ENCODE results near the gene IL34.

Gene IL34

DNA sequence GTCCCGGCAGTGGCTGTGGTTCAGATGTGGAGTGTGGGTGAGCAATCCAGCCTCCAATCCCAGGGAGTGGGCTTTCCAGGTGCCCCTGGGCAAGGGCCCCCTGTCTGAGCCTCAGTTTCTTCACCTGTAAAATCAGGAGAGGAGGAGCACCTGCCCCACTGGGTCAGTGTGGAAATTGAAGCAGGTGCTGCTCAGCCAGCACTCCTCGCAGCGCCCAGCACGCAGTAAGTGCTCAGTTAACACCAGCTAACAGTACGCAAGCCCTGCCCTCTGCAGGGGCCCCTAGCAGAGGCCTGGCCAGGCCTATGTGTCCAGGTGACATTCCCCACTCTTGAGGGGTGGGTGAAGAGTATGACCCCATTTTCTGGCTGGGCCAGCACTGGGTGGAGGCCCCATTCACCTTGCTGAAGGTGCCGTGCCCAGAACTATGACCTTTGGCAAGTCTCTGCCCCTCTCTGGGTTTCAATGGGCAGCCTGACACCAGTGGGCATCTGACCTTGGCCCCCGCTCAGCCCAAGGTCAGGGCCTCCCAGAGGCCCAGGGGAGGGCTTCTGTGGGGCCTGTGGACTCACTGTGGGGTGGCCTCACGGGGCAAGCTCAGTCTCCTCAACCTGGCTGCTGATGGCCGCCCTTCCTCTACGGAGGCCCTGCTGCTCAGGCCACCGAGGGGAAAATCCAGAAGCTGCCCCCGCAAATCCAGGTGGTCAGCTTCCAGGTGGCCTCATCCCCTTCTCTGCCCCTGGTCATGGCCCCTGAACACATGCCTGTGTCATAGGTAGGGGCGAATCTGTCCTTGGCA is 37.0 kb downstream of the IL34 start:
- TF ChIP-seq, protein P1, sequence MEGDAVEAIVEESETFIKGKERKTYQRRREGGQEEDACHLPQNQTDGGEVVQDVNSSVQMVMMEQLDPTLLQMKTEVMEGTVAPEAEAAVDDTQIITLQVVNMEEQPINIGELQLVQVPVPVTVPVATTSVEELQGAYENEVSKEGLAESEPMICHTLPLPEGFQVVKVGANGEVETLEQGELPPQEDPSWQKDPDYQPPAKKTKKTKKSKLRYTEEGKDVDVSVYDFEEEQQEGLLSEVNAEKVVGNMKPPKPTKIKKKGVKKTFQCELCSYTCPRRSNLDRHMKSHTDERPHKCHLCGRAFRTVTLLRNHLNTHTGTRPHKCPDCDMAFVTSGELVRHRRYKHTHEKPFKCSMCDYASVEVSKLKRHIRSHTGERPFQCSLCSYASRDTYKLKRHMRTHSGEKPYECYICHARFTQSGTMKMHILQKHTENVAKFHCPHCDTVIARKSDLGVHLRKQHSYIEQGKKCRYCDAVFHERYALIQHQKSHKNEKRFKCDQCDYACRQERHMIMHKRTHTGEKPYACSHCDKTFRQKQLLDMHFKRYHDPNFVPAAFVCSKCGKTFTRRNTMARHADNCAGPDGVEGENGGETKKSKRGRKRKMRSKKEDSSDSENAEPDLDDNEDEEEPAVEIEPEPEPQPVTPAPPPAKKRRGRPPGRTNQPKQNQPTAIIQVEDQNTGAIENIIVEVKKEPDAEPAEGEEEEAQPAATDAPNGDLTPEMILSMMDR (IDR thresholded peaks at IDR 0.05; ENCODE audit: insufficient read depth, low read depth, low read length, missing control alignments): no peak
- H3K4me3 ChIP-seq (ENCODE audit: low read depth, low read length): no peak overlapping the region
- DNase-seq (ENCODE audit: low read depth): no peak

DNA sequence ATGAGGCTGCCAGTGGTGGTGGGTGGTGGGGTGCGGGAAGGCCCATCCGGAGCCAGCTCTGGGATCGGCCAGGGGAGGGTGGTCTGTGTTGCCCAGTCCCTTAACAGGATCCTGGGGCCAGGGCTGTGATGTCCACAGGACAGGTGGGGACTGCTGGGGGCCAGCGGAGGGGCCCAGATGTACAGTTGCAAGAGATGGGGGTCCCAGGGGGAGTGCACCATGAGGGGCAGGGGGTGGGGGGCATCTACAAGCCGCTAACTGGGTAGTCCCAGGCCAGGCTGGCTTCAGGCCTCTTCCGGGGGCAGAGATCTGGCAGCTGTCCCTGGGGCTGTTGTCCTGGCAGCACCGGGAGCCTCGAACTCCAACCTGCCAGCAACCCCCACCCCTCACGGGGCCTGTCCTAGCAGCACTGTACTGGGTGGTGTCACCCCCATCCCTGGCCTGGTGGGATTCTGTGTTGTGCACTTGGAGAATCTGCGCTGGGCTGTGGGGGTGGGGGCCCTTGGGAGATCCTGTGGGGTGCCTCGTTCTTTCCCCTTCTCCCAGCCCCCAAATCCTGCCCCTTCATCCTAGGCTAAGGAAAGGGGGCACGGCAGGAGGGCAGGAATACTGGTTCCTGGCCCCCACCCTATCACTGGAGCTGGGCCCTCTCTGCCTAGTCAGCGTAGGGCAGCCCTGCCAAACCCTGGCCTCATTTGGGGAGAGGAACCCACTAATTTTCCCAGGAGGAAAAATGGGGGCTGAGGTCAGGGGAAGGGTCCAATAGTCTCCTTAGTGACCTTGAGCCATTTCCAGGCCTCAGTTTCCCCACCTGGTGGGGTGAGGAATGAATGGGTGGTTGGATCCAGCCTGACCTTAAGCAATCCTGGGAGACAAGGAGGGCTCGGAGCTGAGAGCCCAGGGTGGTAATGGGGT is 38.0 kb downstream of the IL34 start:
- H3K4me3 ChIP-seq (ENCODE audit: low read depth, low read length): no peak overlapping the region
- TF ChIP-seq, protein P1 (IDR thresholded peaks at IDR 0.05; ENCODE audit: insufficient read depth, low read depth, low read length, missing control alignments): no peak
- no peak for DNase-seq (ENCODE audit: low read depth)

GRCh38 chr16:70685061-70685937 is 38.9 kb downstream of the IL34 start:
- no peak overlapping the region for H3K4me3 ChIP-seq (ENCODE audit: low read depth, low read length)

GRCh38 chr16:70685938-70686375 is 39.6 kb downstream of the IL34 start, which contains the start of gene MTSS2:
MTSS2 (minus strand) TSS chr16:70686053; CDS start chr16:70685791, 262 bp downstream.
- no peak within 1 kb of the TSS for H3K4me3 ChIP-seq (ENCODE audit: low read depth, low read length)
- no peak for DNase-seq (ENCODE audit: low read depth)
- TF ChIP-seq, protein P1 (IDR thresholded peaks at IDR 0.05; ENCODE audit: insufficient read depth, low read depth, low read length, missing control alignments): no peak

More at GRCh38 chr16:70685061-70685937, 38.9 kb downstream of the IL34 start:
- TF ChIP-seq, protein P1 (IDR thresholded peaks at IDR 0.05; ENCODE audit: insufficient read depth, low read depth, low read length, missing control alignments): no peak
- DNase-seq (ENCODE audit: low read depth): no peak

DNA sequence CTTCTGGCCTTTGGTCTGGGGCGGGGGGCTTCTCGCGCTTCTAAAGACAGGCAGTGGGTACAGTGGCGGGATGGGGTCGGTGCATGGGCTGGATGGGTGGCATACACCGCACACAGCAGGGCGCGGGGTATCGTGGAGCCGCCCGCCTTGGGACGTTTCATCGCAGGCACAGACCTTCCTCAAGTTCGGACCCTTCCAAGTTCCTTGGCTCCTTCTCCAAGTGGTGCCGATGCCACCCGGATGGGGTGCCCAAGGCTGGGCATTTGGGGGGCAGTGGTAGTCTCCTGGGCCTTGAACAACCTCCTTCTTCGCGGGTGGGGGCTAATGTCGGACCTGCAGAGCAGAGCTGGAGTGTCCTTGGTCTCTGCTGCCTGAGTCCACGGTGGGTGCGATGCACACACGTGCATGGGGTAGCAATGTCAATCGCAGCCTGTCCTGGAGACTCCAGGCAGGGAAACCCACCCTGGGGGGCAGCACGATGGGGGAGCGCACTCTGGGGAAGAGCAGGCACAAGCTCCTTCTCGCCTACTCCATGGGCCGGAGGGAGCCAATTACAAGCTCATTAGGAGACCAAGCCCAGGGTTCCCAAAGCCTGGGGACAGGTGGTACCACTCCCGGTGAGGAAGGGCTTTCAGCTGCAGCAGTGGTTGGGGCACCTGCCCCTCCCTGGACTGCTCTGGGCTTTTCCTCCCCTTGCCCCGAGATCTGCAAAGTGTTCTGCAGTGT is 40.2 kb downstream of the IL34 start:
- TF ChIP-seq, protein P1 (IDR thresholded peaks at IDR 0.05; ENCODE audit: insufficient read depth, low read depth, low read length, missing control alignments): no peak
- DNase-seq (ENCODE audit: low read depth): no peak
- no peak overlapping the region for H3K4me3 ChIP-seq (ENCODE audit: low read depth, low read length)

Measured in GM12865 (cell line).